Heart left ventricle (tissue), 16 donors: Measurements from ENCODE around the gene FCHSD2. TPM values are rescaled to one million over a fixed set of nuclear protein-coding genes. Genes with fewer than 3 reads are reported as not detected.

ENCODE experiments used
- ATAC-seq, 4 donors: fragments of 200-7000 bp; cut with Tn5 transposase; one replicate each; pipeline ENCODE4 v1.9.1; 2020 to 2022; ENCODE audit warnings: moderate library complexity in 4 of 4, mild to moderate bottlenecking in 3 of 4, moderate number of reproducible peaks in 1 of 4
- DNase-seq, 5 donors: peaks; one replicate each; pipeline ENCODE4 v3.0.0-alpha.2; 2020
- H3K27ac ChIP-seq, 12 donors: fragments of 200-600 bp; sonication (generic) in 4 of 12; one replicate each; pipeline versions ENCODE4 v1.5.0 to v1.8.0; 2016 to 2022; ENCODE audit warnings: mild to moderate bottlenecking in 2 of 12
- H3K27me3 ChIP-seq, 9 donors: fragments of 200-600 bp; sonication (generic) in 2 of 9; one replicate each; pipeline versions ENCODE4 v1.5.1 to v1.8.0; 2016 to 2022; ENCODE audit warnings: mild to moderate bottlenecking in 3 of 9
- H3K36me3 ChIP-seq, 9 donors: fragments of 200-600 bp; sonication (generic) in 2 of 9; one replicate each; pipeline versions ENCODE4 v1.5.0 to v1.8.0; 2018 to 2022; ENCODE audit warnings: mild to moderate bottlenecking in 2 of 9
- H3K4me1 ChIP-seq, 12 donors: fragments of 200-600 bp; sonication (generic) in 4 of 12; one replicate each; pipeline versions ENCODE4 v1.5.0 to v1.8.0; 2016 to 2022; ENCODE audit warnings: mild to moderate bottlenecking in 3 of 12
- H3K4me3 ChIP-seq, 12 donors: fragments of 200-600 bp; sonication (generic) in 4 of 12; one replicate each; pipeline versions ENCODE4 v1.5.0 to v1.8.0; 2017 to 2022; ENCODE audit warnings: mild to moderate bottlenecking in 9 of 12, moderate library complexity in 4 of 12
- H3K9me3 ChIP-seq, 12 donors: fragments of 200-600 bp; sonication (generic) in 4 of 12; one replicate each; pipeline versions ENCODE4 v1.5.0 to v1.8.0; 2016 to 2022; ENCODE audit warnings: mild to moderate bottlenecking in 1 of 12
- POLR2A ChIP-seq, 2 donors: fragments of 450-650 bp; IDR thresholded peaks; one replicate each; pipeline ENCODE4 v1.6.1; 2017; ENCODE audit warnings: antibody characterized with exemption in 2 of 2, mild to moderate bottlenecking in 2 of 2, moderate library complexity in 2 of 2
- WGBS, 4 donors: extraction: QIAGEN DNeasy Blood & Tissue Kit in 2 of 4; methylation state at CpG; one replicate each; pipeline versions ENCODE4 v1.1.5 to v1.1.7; 2013 to 2018; 5-methylcytosine and 5-hydroxymethylcytosine counted together
- intact Hi-C, 10 donors: fragments of 100-400 bp; cut with DNase I; formaldehyde crosslinking; loops; one replicate each; pipeline versions ENCODE4 v1.11.1 to v1.14.2; 2022
- polyA plus RNA-seq, 2 donors: library from polyadenylated mRNA; stranded (reverse); fragments of 200-250 nt; gene quantifications; one replicate each; pipeline ENCODE4 v1.2.3, GENCODE V29; 2013
- total RNA-seq, 9 donors: library from RNA; depleted of rRNA in 2 of 9; stranded (reverse); fragments of >200 nt in 2 of 9; fragmentation: NEBNext Ultra II Directional in 3 of 9; extraction: Animal tissue kit (Norgen Biotek cat#: 25700) in 3 of 9; gene quantifications; one replicate each; pipeline versions ENCODE4 v1.1.0 to v1.2.4, GENCODE V29; 2016 to 2023
- TF ChIP-seq, protein P1 (sequence below), 12 donors: fragments of 200-600 bp; sonication (generic) in 4 of 12; IDR thresholded peaks; one replicate each; pipeline versions ENCODE4 v1.5.0 to v1.8.0; 2018 to 2022; ENCODE audit warnings: antibody characterized with exemption in 12 of 12, mild to moderate bottlenecking in 5 of 12
- donor health status: ischemic (EF 13 %, LVEDD 7.1; RV severe dilation, severe dysfunction).
- donor health status: healthy with polysubstance abuse.
- donor health status: DM: no; HTN: yes; CAD: no.
- donor health status: DM: no; HTN: no; CAD: no.
- donor health status: ischemic (EF 25% LVEDD 6.9; RV normal size, moderate dysfunction).
- donor health status: ischemic (EF 25% LVEDD 5.7; RV mildly dilated, moderate dysfunction).
- donor health status: healthy.
- donor health status: DM: yes; HTN: yes; CAD: no.
- donor health status: ischemic (EF 35%, LVEDD 5.7; RV mildly dilated, moderate dysfunction).
- donor health status: nonischemic (EF 11% LVEDD 7.7; RV severe dilation, severe dysfunction).
- donor health status: DM: yes; HTN: yes; CAD: no.
- donor health status: PGD.
- donor health status: ischemic (EF 29% LVEDD 5.4; RV normal size, mild dysfunction).
- donor health status: nonischemic (EF 23%, LVEDD 6.1; RV moderate dilation, normal function).

Gene FCHSD2
- total and polyA plus RNA-seq, 11 donors, result 9.9 to 61.1 (median 39.0) TPM

DNA sequence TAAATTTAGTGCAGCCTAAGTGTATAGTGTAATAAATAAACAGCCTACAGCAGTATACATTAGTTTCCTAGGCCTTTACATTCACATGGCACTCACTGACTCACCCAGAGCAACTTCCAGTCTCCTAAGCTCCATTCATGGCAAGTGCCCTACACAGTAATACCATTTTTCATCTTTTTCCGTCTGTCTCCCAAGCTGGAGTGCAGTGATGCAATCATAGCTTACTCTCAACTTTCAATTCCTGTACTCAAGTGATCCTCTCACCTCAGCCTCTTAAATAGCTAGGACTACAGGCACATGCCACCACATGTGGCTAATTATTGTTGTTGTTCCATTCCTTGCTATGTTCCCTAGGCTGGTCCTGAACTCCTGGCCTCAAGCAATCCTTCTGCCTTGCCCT lies 54.4 kb downstream of the FCHSD2 start:
- intact Hi-C loops, result loop anchor here in 1 of 10 donors (5.0 kb wide), 1 partner anchor 40 kb away; no protein-coding TSS in a partner anchor
- WGBS, 4 donors, result 71 to 85% (median 81%) methylated on average over 1 of the region's 1 CpG
- Histone ChIP-seq H3K27me3 (no peaks in the 10 kb centered on the region), H3K4me1 (peaks cover 0 to 47% (median 6%) of the 10 kb centered on the region in 12 donors), H3K27ac (peak overlapping the region in 1 of 12 donors; percentile 59), H3K36me3 (peaks cover 0 to 16% (median 9%) of the 10 kb centered on the region in 9 donors), H3K4me3 (no peak overlapping the region), H3K9me3 (no peaks in the 10 kb centered on the region)
- DNase-seq (no peak), ATAC-seq (peak in 2 of 4 donors; percentile 35 to 39)
- TF ChIP-seq POLR2A (IDR thresholded peaks at IDR 0.05), result no peak

- Histone ChIP-seq H3K27ac (peak overlapping the region in 6 of 12 donors; percentile 7 to 80 (median 34)), H3K4me3 (no peak overlapping the region), H3K4me1 (peaks cover 0 to 47% (median 6%) of the 10 kb centered on the region in 12 donors), H3K36me3 (peaks cover 0 to 25% (median 11%) of the 10 kb centered on the region in 9 donors), H3K27me3 (no peaks in the 10 kb centered on the region), H3K9me3 (no peaks in the 10 kb centered on the region)
- DNase-seq (no peak), ATAC-seq (peak in 3 of 4 donors; percentile 78 to 81 (median 80))
- TF ChIP-seq, protein P1, sequence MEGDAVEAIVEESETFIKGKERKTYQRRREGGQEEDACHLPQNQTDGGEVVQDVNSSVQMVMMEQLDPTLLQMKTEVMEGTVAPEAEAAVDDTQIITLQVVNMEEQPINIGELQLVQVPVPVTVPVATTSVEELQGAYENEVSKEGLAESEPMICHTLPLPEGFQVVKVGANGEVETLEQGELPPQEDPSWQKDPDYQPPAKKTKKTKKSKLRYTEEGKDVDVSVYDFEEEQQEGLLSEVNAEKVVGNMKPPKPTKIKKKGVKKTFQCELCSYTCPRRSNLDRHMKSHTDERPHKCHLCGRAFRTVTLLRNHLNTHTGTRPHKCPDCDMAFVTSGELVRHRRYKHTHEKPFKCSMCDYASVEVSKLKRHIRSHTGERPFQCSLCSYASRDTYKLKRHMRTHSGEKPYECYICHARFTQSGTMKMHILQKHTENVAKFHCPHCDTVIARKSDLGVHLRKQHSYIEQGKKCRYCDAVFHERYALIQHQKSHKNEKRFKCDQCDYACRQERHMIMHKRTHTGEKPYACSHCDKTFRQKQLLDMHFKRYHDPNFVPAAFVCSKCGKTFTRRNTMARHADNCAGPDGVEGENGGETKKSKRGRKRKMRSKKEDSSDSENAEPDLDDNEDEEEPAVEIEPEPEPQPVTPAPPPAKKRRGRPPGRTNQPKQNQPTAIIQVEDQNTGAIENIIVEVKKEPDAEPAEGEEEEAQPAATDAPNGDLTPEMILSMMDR (IDR thresholded peaks at IDR 0.05), result no peak
- no peak for TF ChIP-seq POLR2A (IDR thresholded peaks at IDR 0.05)
- intact Hi-C loops, result loop anchor here in 1 of 10 donors (5.0 kb wide), 1 partner anchor 42 kb away; no protein-coding TSS in a partner anchor
- 83 to 89% (median 88%) methylated on average over 4 of the region's 4 CpGs for WGBS, 4 donors
Measured at GRCh38 chr11:73085189-73085875, 56.8 kb downstream of the FCHSD2 start.

GRCh38 chr11:73078631-73079030 lies 63.5 kb downstream of the FCHSD2 start:
- peaks cover 0 to 11% (median 1%) of the 10 kb centered on the region in 12 donors for H3K9me3 ChIP-seq
- 95 to 98% (median 97%) methylated on average over 9 of the region's 9 CpGs for whole genome bisulfite sequencing, 4 donors
- H3K27me3 ChIP-seq, result no peaks in the 10 kb centered on the region
- ATAC-seq, result no peak
- TF ChIP-seq POLR2A (IDR thresholded peaks at IDR 0.05), result no peak
- TF ChIP-seq, protein P1 (IDR thresholded peaks at IDR 0.05), result no peak
- no peak for DNase-seq
- intact Hi-C loops, result loop anchor here in 1 of 10 donors (10.0 kb wide), 1 partner anchor 46 kb away; no protein-coding TSS in a partner anchor
- no peak overlapping the region for H3K4me3 ChIP-seq
- H3K36me3 ChIP-seq, result peaks cover 0 to 23% (median 10%) of the 10 kb centered on the region in 9 donors
- H3K27ac ChIP-seq, result no peak overlapping the region
- H3K4me1 ChIP-seq, result peaks cover 0 to 14% (median 2%) of the 10 kb centered on the region in 12 donors

DNA sequence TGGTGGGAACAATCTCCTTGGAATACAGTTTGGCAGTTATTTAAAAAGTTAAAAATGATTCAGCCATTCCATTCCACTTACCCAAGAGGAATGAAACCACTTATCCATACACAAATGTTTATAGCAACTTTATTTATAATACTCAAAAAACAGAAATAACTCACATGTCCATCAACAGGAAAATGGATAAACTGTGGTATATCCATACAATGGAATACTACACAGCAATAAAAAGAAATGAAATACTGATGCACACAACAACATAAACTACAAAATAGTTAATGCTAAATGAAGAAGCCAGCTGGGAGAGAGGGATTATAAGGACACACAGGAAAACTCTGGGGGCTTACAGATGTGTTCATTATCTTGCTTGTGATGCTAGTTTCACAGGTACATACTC lies 64.7 kb downstream of the FCHSD2 start:
- Histone ChIP-seq H3K9me3 (peaks cover 0 to 11% (median 1%) of the 10 kb centered on the region in 12 donors), H3K27ac (no peak overlapping the region), H3K27me3 (no peaks in the 10 kb centered on the region), H3K36me3 (peaks cover 0 to 13% (median 0%) of the 10 kb centered on the region in 9 donors), H3K4me3 (no peak overlapping the region), H3K4me1 (peaks cover 5 to 26% (median 13%) of the 10 kb centered on the region in 12 donors)
- TF ChIP-seq, protein P1 (IDR thresholded peaks at IDR 0.05), result no peak
- no peak for TF ChIP-seq POLR2A (IDR thresholded peaks at IDR 0.05)
- intact Hi-C loops, result loop anchor here in 1 of 10 donors (10.0 kb wide), 1 partner anchor 47 kb away; no protein-coding TSS in a partner anchor
- ATAC-seq, result no peak
- DNase-seq, result no peak
